Measurements from ENCODE around the gene GAL3ST3. TPM values are rescaled to one million over a fixed set of nuclear protein-coding genes. Genes with fewer than 3 reads are reported as not detected.

GAL3ST3 gene
- total RNA-seq, 1 donor from 2014 or later, result 3.7 TPM

DNA sequence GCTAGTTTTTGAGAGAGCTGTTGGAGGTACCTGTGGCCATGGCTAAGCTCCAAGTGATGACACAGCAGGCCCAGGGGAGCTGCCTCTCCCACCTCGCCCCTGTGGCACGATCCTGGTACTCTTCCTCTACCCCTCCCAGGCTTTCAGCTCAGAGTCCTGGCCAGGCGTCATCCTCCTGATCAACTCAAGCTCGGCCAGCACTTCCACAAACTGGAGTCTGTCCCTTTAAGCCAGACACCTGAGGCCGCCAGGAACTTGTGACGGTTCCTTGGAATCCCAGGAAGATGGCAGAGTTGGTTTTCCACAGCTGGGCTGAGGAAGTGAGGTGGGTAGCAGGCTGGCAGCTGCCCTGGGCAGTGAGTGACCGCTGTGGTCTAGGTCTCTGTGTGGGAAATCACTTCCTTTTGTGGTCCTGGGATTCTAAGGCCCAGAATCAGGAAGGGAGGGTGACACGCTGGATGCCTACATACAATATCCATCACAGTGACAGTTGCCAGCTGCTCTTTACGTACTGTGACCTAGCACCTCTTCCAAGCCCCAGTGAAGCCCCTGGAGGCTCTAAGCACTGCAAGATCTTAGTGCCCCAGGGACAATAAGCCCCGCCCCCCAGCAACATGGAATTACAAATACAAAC is 40.4 kb downstream of the GAL3ST3 start:
- DNase-seq (ENCODE audit: extremely low spot score, unreplicated experiment), result no peak
- peaks cover 4% of the 10 kb centered on the region for H3K36me3 Mint-ChIP-seq
- H3K4me3 Mint-ChIP-seq, result no peak overlapping the region
- H3K4me1 Mint-ChIP-seq (ENCODE audit: unreplicated experiment), result no peaks in the 10 kb centered on the region
- H3K9me3 Mint-ChIP-seq, result no peaks in the 10 kb centered on the region
- TF ChIP-seq, protein P1, sequence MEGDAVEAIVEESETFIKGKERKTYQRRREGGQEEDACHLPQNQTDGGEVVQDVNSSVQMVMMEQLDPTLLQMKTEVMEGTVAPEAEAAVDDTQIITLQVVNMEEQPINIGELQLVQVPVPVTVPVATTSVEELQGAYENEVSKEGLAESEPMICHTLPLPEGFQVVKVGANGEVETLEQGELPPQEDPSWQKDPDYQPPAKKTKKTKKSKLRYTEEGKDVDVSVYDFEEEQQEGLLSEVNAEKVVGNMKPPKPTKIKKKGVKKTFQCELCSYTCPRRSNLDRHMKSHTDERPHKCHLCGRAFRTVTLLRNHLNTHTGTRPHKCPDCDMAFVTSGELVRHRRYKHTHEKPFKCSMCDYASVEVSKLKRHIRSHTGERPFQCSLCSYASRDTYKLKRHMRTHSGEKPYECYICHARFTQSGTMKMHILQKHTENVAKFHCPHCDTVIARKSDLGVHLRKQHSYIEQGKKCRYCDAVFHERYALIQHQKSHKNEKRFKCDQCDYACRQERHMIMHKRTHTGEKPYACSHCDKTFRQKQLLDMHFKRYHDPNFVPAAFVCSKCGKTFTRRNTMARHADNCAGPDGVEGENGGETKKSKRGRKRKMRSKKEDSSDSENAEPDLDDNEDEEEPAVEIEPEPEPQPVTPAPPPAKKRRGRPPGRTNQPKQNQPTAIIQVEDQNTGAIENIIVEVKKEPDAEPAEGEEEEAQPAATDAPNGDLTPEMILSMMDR (conservative IDR thresholded peaks at IDR 0.05), result no peak
- H3K27ac Mint-ChIP-seq, result no peak overlapping the region
- H3K27me3 Mint-ChIP-seq, result peaks cover 13% of the 10 kb centered on the region

DNA sequence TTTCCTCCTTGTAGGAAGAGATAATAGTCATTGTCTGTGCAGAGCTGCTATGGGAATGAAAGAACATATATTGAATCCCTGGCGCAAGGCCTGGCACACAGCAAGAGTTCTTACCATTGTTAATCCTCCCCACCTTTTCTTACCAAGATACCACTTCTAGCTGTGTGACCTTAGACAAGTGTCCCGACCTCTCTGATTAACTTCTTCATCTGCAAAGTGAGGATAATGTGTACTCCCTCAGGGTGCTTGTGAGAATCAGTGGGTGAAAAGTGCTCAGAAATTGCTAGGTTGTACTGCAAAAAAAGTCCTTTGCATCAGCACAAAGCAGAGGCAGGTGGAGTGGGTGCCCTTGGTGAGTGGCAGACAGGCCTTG is 40.9 kb downstream of the GAL3ST3 start:
- DNase-seq (ENCODE audit: extremely low spot score, unreplicated experiment), result no peak
- TF ChIP-seq, protein P1 (conservative IDR thresholded peaks at IDR 0.05), result no peak
- no peaks in the 10 kb centered on the region for H3K9me3 Mint-ChIP-seq
- peaks cover 13% of the 10 kb centered on the region for H3K27me3 Mint-ChIP-seq
- H3K4me1 Mint-ChIP-seq (ENCODE audit: unreplicated experiment), result peaks cover 2% of the 10 kb centered on the region
- H3K4me3 Mint-ChIP-seq, result no peak overlapping the region
- H3K36me3 Mint-ChIP-seq, result peaks cover 4% of the 10 kb centered on the region
- no peak overlapping the region for H3K27ac Mint-ChIP-seq

DNA sequence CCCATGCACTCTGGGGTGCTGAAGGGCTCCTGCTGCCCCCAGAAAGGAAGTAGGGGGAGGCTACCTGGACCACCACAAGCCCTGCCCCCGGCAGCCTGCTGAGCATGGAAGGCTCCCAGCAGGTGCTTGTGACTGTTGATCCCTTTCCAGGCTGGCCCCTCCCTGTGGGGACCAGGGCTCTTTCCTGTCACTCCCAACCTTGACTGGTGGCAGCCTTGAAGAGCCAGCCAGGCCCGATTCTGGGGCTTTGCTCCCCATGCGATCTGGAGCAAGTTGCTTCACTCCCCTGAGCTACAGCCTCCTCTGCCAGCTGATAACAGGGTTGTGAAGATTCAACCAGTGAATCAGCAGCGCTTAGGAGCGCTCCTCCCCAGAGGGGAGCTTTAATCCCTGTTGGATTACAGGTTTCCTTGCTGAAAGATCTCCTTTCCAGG is 41.7 kb downstream of the GAL3ST3 start:
- Mint-ChIP-seq H3K36me3 (peaks cover 6% of the 10 kb centered on the region), H3K4me3 (no peak overlapping the region), H3K9me3 (no peaks in the 10 kb centered on the region), H3K4me1 (ENCODE audit: unreplicated experiment) (peaks cover 8% of the 10 kb centered on the region), H3K27me3 (peaks cover 13% of the 10 kb centered on the region), H3K27ac (no peak overlapping the region)
- TF ChIP-seq, protein P1 (conservative IDR thresholded peaks at IDR 0.05), result no peak
- DNase-seq (ENCODE audit: extremely low spot score, unreplicated experiment), result no peak

DNA sequence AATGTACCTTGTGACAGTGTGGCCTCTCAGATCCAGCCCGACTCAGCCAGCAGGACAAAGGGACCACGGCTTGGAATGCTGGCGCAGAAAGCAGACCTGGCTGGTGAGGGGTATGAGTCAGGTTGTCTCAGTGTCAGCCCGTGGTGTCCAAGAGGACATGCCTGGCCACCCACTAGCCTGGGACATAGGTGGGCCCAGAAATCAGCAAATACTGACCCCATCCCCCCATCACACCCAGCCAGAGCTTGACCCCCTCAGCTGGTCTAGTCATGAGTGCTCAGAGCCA is 42.1 kb downstream of the GAL3ST3 start:
- H3K27ac Mint-ChIP-seq, result no peak overlapping the region
- peaks cover 13% of the 10 kb centered on the region for H3K27me3 Mint-ChIP-seq
- TF ChIP-seq, protein P1 (conservative IDR thresholded peaks at IDR 0.05), result no peak
- H3K36me3 Mint-ChIP-seq, result peaks cover 10% of the 10 kb centered on the region
- H3K9me3 Mint-ChIP-seq, result no peaks in the 10 kb centered on the region
- H3K4me3 Mint-ChIP-seq, result no peak overlapping the region
- peaks cover 12% of the 10 kb centered on the region for H3K4me1 Mint-ChIP-seq (ENCODE audit: unreplicated experiment)
- DNase-seq (ENCODE audit: extremely low spot score, unreplicated experiment), result no peak

DNA sequence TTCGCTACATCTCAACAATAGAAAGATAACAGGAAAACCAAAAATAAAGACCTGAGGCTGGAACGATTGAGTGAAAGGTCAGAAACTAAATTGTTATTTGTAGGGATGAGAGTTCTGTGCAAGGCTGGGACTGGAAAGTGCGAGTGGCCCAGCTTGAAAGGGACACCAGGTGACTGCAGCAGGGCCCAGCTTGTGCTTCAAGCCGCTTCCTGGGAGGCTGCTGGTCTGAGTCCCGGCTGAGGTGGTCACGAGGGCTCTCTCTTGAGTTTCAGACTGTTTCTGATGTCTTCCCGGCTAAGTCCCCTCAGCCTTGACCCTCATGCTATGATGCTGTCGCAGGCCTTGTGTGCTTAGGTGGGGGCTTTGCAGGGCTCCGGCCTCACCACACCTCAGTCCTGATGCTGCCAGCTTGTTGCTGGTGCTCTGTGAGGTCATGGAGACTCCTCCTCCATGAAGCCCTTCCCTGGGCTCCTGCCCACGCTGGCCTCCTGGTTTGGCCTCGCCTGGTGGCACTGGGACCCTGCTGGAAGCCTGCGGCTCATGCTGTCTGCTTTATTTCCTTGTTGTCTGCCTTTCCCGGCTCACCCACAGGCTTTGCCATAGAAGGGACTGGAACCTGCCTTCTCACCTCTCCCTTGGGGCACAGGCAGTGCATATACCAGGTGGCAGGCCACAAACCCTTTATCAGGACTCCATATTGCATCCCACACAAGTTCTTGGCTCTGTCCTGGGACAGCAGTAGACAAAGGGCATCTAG is 42.6 kb downstream of the GAL3ST3 start:
- Mint-ChIP-seq H3K27ac (no peak overlapping the region), H3K4me1 (ENCODE audit: unreplicated experiment) (peaks cover 14% of the 10 kb centered on the region), H3K36me3 (peaks cover 12% of the 10 kb centered on the region), H3K4me3 (no peak overlapping the region), H3K27me3 (peaks cover 11% of the 10 kb centered on the region), H3K9me3 (no peaks in the 10 kb centered on the region)
- TF ChIP-seq, protein P1 (conservative IDR thresholded peaks at IDR 0.05), result no peak
- no peak for DNase-seq (ENCODE audit: extremely low spot score, unreplicated experiment)

All from type B pancreatic cell (in vitro differentiated cells).